Natural killer cell treated with Interleukin-12 subunit alpha and Interleukin-12 subunit beta and Interleukin-15 and Interleukin-18, amount 100 ng/mL, for 72 hours (primary cell): ENCODE data around the gene SPACA4. TPM values are rescaled to one million over a fixed set of nuclear protein-coding genes. Genes with fewer than 3 reads are reported as not detected.
A peak's percentile ranks its signal among the peaks of the same experiment; 100 is the strongest.
"Not testable (repeated sequence)": the region's sequence is repeated elsewhere in the genome, so short reads cannot be mapped to it uniquely, and the experiment has no call there.

Experiments
- ATAC-seq, 2 donors: fragments of 150-1000 bp; cut with Tn5 transposase in 1 of 2; sonication (Bioruptor Pico), chemical (Tn5 transposase) in 1 of 2; 2 replicates each; pipeline ENCODE4 v1.10.0; 2021
- DNase-seq: peaks from one replicate; pipeline ENCODE4 v3.0.0; 2022; ENCODE audit warnings: low spot score
- H3K27ac Mint-ChIP-seq, 2 donors: 1 replicate in 1 of 2; 2 replicates in 1 of 2; pipeline ENCODE4 v1.8.0; 2022; ENCODE audit warnings: mixed read lengths in 2 of 2, mild to moderate bottlenecking in 1 of 2, moderate library complexity in 1 of 2
- H3K27me3 Mint-ChIP-seq, 2 donors: 1 replicate in 1 of 2; 2 replicates in 1 of 2; pipeline ENCODE4 v1.8.0; 2022; ENCODE audit warnings: mixed read lengths in 2 of 2
- H3K36me3 Mint-ChIP-seq: one replicate; pipeline ENCODE4 v1.8.0; 2022; ENCODE audit warnings: mixed read lengths
- H3K4me1 Mint-ChIP-seq, 2 donors: 1 replicate in 1 of 2; 2 replicates in 1 of 2; pipeline ENCODE4 v1.8.0; 2022; ENCODE audit warnings: low read depth in 2 of 2, mixed read lengths in 2 of 2, mild to moderate bottlenecking in 1 of 2
- H3K4me3 Mint-ChIP-seq: one replicate; pipeline ENCODE4 v1.8.0; 2022; ENCODE audit warnings: mixed read lengths
- H3K9me3 Mint-ChIP-seq: 2 replicates; pipeline ENCODE4 v1.8.0; 2022; ENCODE audit warnings: mixed read lengths
- total RNA-seq, 2 donors: library from RNA; stranded (reverse); gene quantifications; one replicate each; pipeline ENCODE4 v1.2.3, GENCODE V29; 2022

SPACA4 gene
- total RNA-seq, 2 donors from 2014 or later: not detected

GRCh38 chr19:48630296-48631063, 23.9 kb downstream of the SPACA4 start:
- Mint-ChIP-seq H3K27me3 (no peaks in the 10 kb centered on the region), H3K4me3 (no peak overlapping the region), H3K4me1 (peaks cover 15 to 30% of the 10 kb centered on the region in 2 donors), H3K27ac (no peak overlapping the region), H3K36me3 (no peaks in the 10 kb centered on the region), H3K9me3 (no peaks in the 10 kb centered on the region)
- no peak for DNase-seq
- ATAC-seq: no peak

- H3K27ac Mint-ChIP-seq: no peak overlapping the region
- ATAC-seq (no peak), DNase-seq (no peak)
- H3K9me3 Mint-ChIP-seq: no peaks in the 10 kb centered on the region
- H3K4me1 Mint-ChIP-seq: peaks cover 19 to 33% of the 10 kb centered on the region in 2 donors
- no peaks in the 10 kb centered on the region for H3K36me3 Mint-ChIP-seq
- H3K4me3 Mint-ChIP-seq: no peak overlapping the region
- H3K27me3 Mint-ChIP-seq: no peaks in the 10 kb centered on the region
Measured at GRCh38 chr19:48631225-48631624, 24.7 kb downstream of the SPACA4 start.

- Mint-ChIP-seq H3K4me1 (peaks cover 20 to 26% of the 10 kb centered on the region in 2 donors), H3K27ac (peak overlapping the region in 1 of 2 donors; percentile 47)
- not testable (repeated sequence) for H3K4me3 Mint-ChIP-seq, ATAC-seq, H3K36me3 Mint-ChIP-seq, H3K27me3 Mint-ChIP-seq, DNase-seq, H3K9me3 Mint-ChIP-seq
Measured at GRCh38 chr19:48632286-48632685, 25.7 kb downstream of the SPACA4 start.

GRCh38 chr19:48632692-48633147, 26.2 kb downstream of the SPACA4 start:
- ATAC-seq (no peak), DNase-seq (no peak)
- Mint-ChIP-seq H3K27me3 (no peaks in the 10 kb centered on the region), H3K27ac (peak overlapping the region in 1 of 2 donors; percentile 47), H3K4me3 (no peak overlapping the region), H3K9me3 (no peaks in the 10 kb centered on the region), H3K36me3 (no peaks in the 10 kb centered on the region), H3K4me1 (peaks cover 23 to 30% of the 10 kb centered on the region in 2 donors)

GRCh38 chr19:48633148-48634035, 26.9 kb downstream of the SPACA4 start:
- no peak for ATAC-seq

GRCh38 chr19:48634036-48634342, 27.4 kb downstream of the SPACA4 start:
- H3K4me3 Mint-ChIP-seq: peak overlapping the region; percentile 75
- H3K4me1 Mint-ChIP-seq: peaks cover 35 to 38% of the 10 kb centered on the region in 2 donors
- ATAC-seq (no peak), DNase-seq (no peak)
- H3K27ac Mint-ChIP-seq: peak overlapping the region; percentile 62 to 64
- no peaks in the 10 kb centered on the region for H3K36me3 Mint-ChIP-seq
- no peaks in the 10 kb centered on the region for H3K27me3 Mint-ChIP-seq
- peaks cover 5% of the 10 kb centered on the region for H3K9me3 Mint-ChIP-seq

More at GRCh38 chr19:48633148-48634035, 26.9 kb downstream of the SPACA4 start:
- Mint-ChIP-seq H3K36me3 (no peaks in the 10 kb centered on the region), H3K9me3 (peaks cover 1% of the 10 kb centered on the region), H3K27ac (peak overlapping the region; percentile 62 to 64), H3K4me1 (peaks cover 29 to 36% of the 10 kb centered on the region in 2 donors), H3K27me3 (no peaks in the 10 kb centered on the region), H3K4me3 (no peak overlapping the region)
- DNase-seq: no peak

GRCh38 chr19:48634424-48635262, 28.1 kb downstream of the SPACA4 start:
- DNase-seq: peak; percentile 91
- peak overlapping the region; percentile 75 for H3K4me3 Mint-ChIP-seq
- ATAC-seq: peak; percentile 24 to 40
- H3K27ac Mint-ChIP-seq: peak overlapping the region; percentile 62 to 64
- H3K4me1 Mint-ChIP-seq: peaks cover 35 to 42% of the 10 kb centered on the region in 2 donors
- H3K36me3 Mint-ChIP-seq: no peaks in the 10 kb centered on the region
- peaks cover 5% of the 10 kb centered on the region for H3K9me3 Mint-ChIP-seq
- no peaks in the 10 kb centered on the region for H3K27me3 Mint-ChIP-seq

GRCh38 chr19:48635263-48635965, 28.9 kb downstream of the SPACA4 start:
- H3K4me1 Mint-ChIP-seq: peaks cover 35 to 42% of the 10 kb centered on the region in 2 donors
- peak overlapping the region; percentile 71 to 83 for H3K27ac Mint-ChIP-seq

GRCh38 chr19:48635966-48636858, 29.7 kb downstream of the SPACA4 start:
- peaks cover 5% of the 10 kb centered on the region for H3K9me3 Mint-ChIP-seq
- peak overlapping the region; percentile 81 for H3K4me3 Mint-ChIP-seq
- peaks cover 35 to 42% of the 10 kb centered on the region in 2 donors for H3K4me1 Mint-ChIP-seq
- DNase-seq: no peak
- H3K27me3 Mint-ChIP-seq: no peaks in the 10 kb centered on the region
- peak overlapping the region; percentile 71 to 83 for H3K27ac Mint-ChIP-seq
- H3K36me3 Mint-ChIP-seq: no peaks in the 10 kb centered on the region
- ATAC-seq: no peak

More at GRCh38 chr19:48635263-48635965, 28.9 kb downstream of the SPACA4 start:
- Mint-ChIP-seq H3K9me3 (peaks cover 5% of the 10 kb centered on the region), H3K27me3 (no peaks in the 10 kb centered on the region), H3K36me3 (no peaks in the 10 kb centered on the region), H3K4me3 (peak overlapping the region; percentile 81)
- DNase-seq (peak; percentile 84), ATAC-seq (peak; percentile 40 to 62)

- Mint-ChIP-seq H3K27me3 (no peaks in the 10 kb centered on the region), H3K36me3 (no peaks in the 10 kb centered on the region), H3K4me3 (peak within 1 kb of the TSS; percentile 81), H3K27ac (peak within 1 kb of the TSS; percentile 94 to 99), H3K9me3 (peaks cover 5% of the 10 kb centered on the region), H3K4me1 (peaks cover 35 to 42% of the 10 kb centered on the region in 2 donors)
- ATAC-seq (no peak), DNase-seq (no peak)
Measured at GRCh38 chr19:48636859-48637448, 30.4 kb downstream of the SPACA4 start, which contains the start of gene DBP. TSS of gene DBP (minus strand) at chr19:48637379. CDS start at chr19:48636994, 385 bp downstream.

- no peaks in the 10 kb centered on the region for H3K27me3 Mint-ChIP-seq
- H3K4me1 Mint-ChIP-seq: peaks cover 35 to 39% of the 10 kb centered on the region in 2 donors
- H3K9me3 Mint-ChIP-seq: peaks cover 5% of the 10 kb centered on the region
- ATAC-seq (peak; percentile 86 to 90), DNase-seq (peak; percentile 99)
- no peaks in the 10 kb centered on the region for H3K36me3 Mint-ChIP-seq
- peak overlapping the region; percentile 94 to 99 for H3K27ac Mint-ChIP-seq
- H3K4me3 Mint-ChIP-seq: peak overlapping the region; percentile 81
Measured at GRCh38 chr19:48637449-48637947, 31.0 kb downstream of the SPACA4 start.
